HEK293 (cell line): ENCODE data around the gene HS1BP3.
A peak's percentile ranks its signal among the peaks of the same experiment; 100 is the strongest.

Experiments used
- CTCF ChIA-PET: fragments of 350-600 bp; formaldehyde crosslinking; extraction: SDS; loops from one replicate; lab custom pipeline; 2021; ENCODE audit warnings: antibody characterized with exemption; lab: Yijun Ruan, JAX
- POLR2A ChIA-PET: fragments of 300-600 bp; formaldehyde crosslinking; extraction: SDS; loops from one replicate; lab custom pipeline; 2020; ENCODE audit warnings: antibody characterized with exemption, inconsistent platforms; lab: Yijun Ruan, JAX
- H3K27ac ChIP-seq: fragments of 200-500 bp; sonication (Bioruptor generic); 2 replicates; pipeline ENCODE4 v1.5.1; 2014; ENCODE audit warnings: low read depth, low read length, control low read depth, inconsistent platforms; ENCODE audit errors: extremely low read depth
- H3K36me3 ChIP-seq, 2 experiments: fragments of 200-500 bp in 1 of 2; sonication (Bioruptor generic) in 1 of 2; 1 replicate in 1 of 2; 2 replicates in 1 of 2; pipeline ENCODE4 v1.5.1; 2014 to 2017; ENCODE audit warnings: inconsistent platforms in 2 of 2, low read length in 2 of 2; ENCODE audit not compliant: control insufficient read depth in 2 of 2, insufficient read depth in 1 of 2
- H3K4me1 ChIP-seq: fragments of 200-500 bp; sonication (Bioruptor generic); 2 replicates; pipeline ENCODE4 v1.5.1; 2014; ENCODE audit warnings: mild to moderate bottlenecking, low read length, inconsistent platforms; ENCODE audit not compliant: control insufficient read depth, insufficient read depth
- H3K4me3 ChIP-seq: 2 replicates; pipeline ENCODE4 v1.5.1; 2011; ENCODE audit warnings: low read depth, mild to moderate bottlenecking, control low read depth, low read length, moderate library complexity
- H3K9me3 ChIP-seq: fragments of 200-500 bp; sonication (Bioruptor generic); 2 replicates; pipeline ENCODE4 v1.5.1; 2014; ENCODE audit warnings: low read depth, low read length, inconsistent platforms; ENCODE audit not compliant: control insufficient read depth, insufficient read depth
- EGR2 ChIP-seq: fragments of 450-650 bp; formaldehyde crosslinking; IDR thresholded peaks from 2 replicates; pipeline ENCODE4 v1.5.1; 2016; ENCODE audit warnings: low read depth, missing biosample characterization, missing genetic modification characterization
- MZF1 ChIP-seq: fragments of 450-650 bp; formaldehyde crosslinking; IDR thresholded peaks from 2 replicates; pipeline ENCODE4 v1.5.1; 2017; ENCODE audit warnings: missing biosample characterization, missing genetic modification characterization, borderline replicate concordance
- SP3 ChIP-seq: fragments of 450-650 bp; formaldehyde crosslinking; IDR thresholded peaks from 2 replicates; pipeline ENCODE4 v1.5.1; 2016; ENCODE audit warnings: missing biosample characterization, missing genetic modification characterization
- YY2 ChIP-seq: fragments of 450-650 bp; formaldehyde crosslinking; IDR thresholded peaks from 2 replicates; pipeline ENCODE4 v1.5.1; 2016; ENCODE audit warnings: missing biosample characterization, missing genetic modification characterization
- ZFP37 ChIP-seq: fragments of 450-650 bp; formaldehyde crosslinking; IDR thresholded peaks from 2 replicates; pipeline ENCODE4 v1.5.1; 2016; ENCODE audit warnings: missing biosample characterization, missing genetic modification characterization
- ZIC2 ChIP-seq: fragments of 450-650 bp; formaldehyde crosslinking; IDR thresholded peaks from 2 replicates; pipeline ENCODE4 v1.5.1; 2016; ENCODE audit warnings: missing biosample characterization, missing genetic modification characterization
- ZNF341 ChIP-seq: fragments of 450-650 bp; formaldehyde crosslinking; IDR thresholded peaks from 2 replicates; pipeline ENCODE4; 2016; ENCODE audit warnings: low read depth, missing biosample characterization, missing genetic modification characterization
- ZNF600 ChIP-seq: fragments of 450-650 bp; formaldehyde crosslinking; IDR thresholded peaks from 2 replicates; pipeline ENCODE4 v1.5.1; 2016; ENCODE audit warnings: missing biosample characterization, missing genetic modification characterization
- ZNF610 ChIP-seq: fragments of 450-650 bp; formaldehyde crosslinking; IDR thresholded peaks from 2 replicates; pipeline ENCODE4 v1.5.1; 2016; ENCODE audit warnings: missing biosample characterization, missing genetic modification characterization, borderline replicate concordance
- ZNF629 ChIP-seq: fragments of 450-650 bp; formaldehyde crosslinking; IDR thresholded peaks from 2 replicates; pipeline ENCODE4 v1.5.1; 2017; ENCODE audit warnings: missing biosample characterization, missing genetic modification characterization
- ZNF670 ChIP-seq: fragments of 450-650 bp; formaldehyde crosslinking; IDR thresholded peaks from 2 replicates; pipeline ENCODE4 v1.5.1; 2016; ENCODE audit warnings: missing biosample characterization, missing genetic modification characterization, low read depth
- ZSCAN16 ChIP-seq: fragments of 450-650 bp; formaldehyde crosslinking; IDR thresholded peaks from 2 replicates; pipeline ENCODE4 v1.5.1; 2016; ENCODE audit warnings: missing biosample characterization, missing genetic modification characterization
- TF ChIP-seq, protein P1 (sequence below): fragments of 450-650 bp; formaldehyde crosslinking; IDR thresholded peaks from 2 replicates; pipeline ENCODE4 v1.5.1; 2016; ENCODE audit warnings: missing biosample characterization, missing genetic modification characterization
- TF ChIP-seq, protein P2 (sequence below): fragments of 450-650 bp; formaldehyde crosslinking; IDR thresholded peaks from 2 replicates; pipeline ENCODE4 v1.5.1; 2016; ENCODE audit warnings: missing biosample characterization, missing genetic modification characterization, low read depth

Gene HS1BP3

GRCh38 chr2:20676353-20677215 is 25.7 kb upstream of the HS1BP3 start:
- no peaks in the 10 kb centered on the region for H3K4me1 ChIP-seq
- no peak overlapping the region for H3K4me3 ChIP-seq
- TF ChIP-seq ZFP37 (tag by site-specific recombination), result no peak
- TF ChIP-seq MZF1, result no peak
- TF ChIP-seq ZNF600 (tag by site-specific recombination), result peak; percentile 42; the same call in 1 of the 2 replicates
- no peak for TF ChIP-seq ZSCAN16 (tag by site-specific recombination)
- no peak for TF ChIP-seq ZNF670 (tag by site-specific recombination)
- TF ChIP-seq ZNF629, result no peak
- no peak for TF ChIP-seq ZNF341 (tag by site-specific recombination)
- no peak for TF ChIP-seq ZNF610 (tag by site-specific recombination)
- TF ChIP-seq, protein P1, sequence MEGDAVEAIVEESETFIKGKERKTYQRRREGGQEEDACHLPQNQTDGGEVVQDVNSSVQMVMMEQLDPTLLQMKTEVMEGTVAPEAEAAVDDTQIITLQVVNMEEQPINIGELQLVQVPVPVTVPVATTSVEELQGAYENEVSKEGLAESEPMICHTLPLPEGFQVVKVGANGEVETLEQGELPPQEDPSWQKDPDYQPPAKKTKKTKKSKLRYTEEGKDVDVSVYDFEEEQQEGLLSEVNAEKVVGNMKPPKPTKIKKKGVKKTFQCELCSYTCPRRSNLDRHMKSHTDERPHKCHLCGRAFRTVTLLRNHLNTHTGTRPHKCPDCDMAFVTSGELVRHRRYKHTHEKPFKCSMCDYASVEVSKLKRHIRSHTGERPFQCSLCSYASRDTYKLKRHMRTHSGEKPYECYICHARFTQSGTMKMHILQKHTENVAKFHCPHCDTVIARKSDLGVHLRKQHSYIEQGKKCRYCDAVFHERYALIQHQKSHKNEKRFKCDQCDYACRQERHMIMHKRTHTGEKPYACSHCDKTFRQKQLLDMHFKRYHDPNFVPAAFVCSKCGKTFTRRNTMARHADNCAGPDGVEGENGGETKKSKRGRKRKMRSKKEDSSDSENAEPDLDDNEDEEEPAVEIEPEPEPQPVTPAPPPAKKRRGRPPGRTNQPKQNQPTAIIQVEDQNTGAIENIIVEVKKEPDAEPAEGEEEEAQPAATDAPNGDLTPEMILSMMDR (tag by site-specific recombination), result 0 out of 2 replicates have a peak, but pooled peaks have one; percentile 17
- no peak overlapping the region for H3K27ac ChIP-seq
- ChIA-PET POLR2A (no interaction called here), CTCF (interaction anchor here (0.6 to 7.4 kb wide), 14 partner anchors 9 to 646 kb away, joined by 3 to 60 read pairs (median 3); no protein-coding TSS in a partner anchor)
- peaks cover 0 to 69% of the 10 kb centered on the region in 2 experiments; a peak in 1 of 3 replicates for H3K36me3 ChIP-seq
- no peaks in the 10 kb centered on the region for H3K9me3 ChIP-seq

GRCh38 chr2:20675701-20676352 is 24.9 kb upstream of the HS1BP3 start:
- TF ChIP-seq ZIC2 (tag by site-specific recombination), result peak; percentile 43
- TF ChIP-seq, protein P2, sequence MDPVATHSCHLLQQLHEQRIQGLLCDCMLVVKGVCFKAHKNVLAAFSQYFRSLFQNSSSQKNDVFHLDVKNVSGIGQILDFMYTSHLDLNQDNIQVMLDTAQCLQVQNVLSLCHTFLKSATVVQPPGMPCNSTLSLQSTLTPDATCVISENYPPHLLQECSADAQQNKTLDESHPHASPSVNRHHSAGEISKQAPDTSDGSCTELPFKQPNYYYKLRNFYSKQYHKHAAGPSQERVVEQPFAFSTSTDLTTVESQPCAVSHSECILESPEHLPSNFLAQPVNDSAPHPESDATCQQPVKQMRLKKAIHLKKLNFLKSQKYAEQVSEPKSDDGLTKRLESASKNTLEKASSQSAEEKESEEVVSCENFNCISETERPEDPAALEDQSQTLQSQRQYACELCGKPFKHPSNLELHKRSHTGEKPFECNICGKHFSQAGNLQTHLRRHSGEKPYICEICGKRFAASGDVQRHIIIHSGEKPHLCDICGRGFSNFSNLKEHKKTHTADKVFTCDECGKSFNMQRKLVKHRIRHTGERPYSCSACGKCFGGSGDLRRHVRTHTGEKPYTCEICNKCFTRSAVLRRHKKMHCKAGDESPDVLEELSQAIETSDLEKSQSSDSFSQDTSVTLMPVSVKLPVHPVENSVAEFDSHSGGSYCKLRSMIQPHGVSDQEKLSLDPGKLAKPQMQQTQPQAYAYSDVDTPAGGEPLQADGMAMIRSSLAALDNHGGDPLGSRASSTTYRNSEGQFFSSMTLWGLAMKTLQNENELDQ (tag by site-specific recombination), result no peak
- TF ChIP-seq EGR2, result no peak
- peak; percentile 22; the same call in 1 of the 2 replicates for TF ChIP-seq SP3
- TF ChIP-seq, protein P1 (tag by site-specific recombination), result peak; percentile 11; the same call in 1 of the 2 replicates
- no peak for TF ChIP-seq YY2 (tag by site-specific recombination)
- no peak overlapping the region for H3K4me3 ChIP-seq
- ChIA-PET CTCF (interaction anchor here (0.7 to 7.4 kb wide), 9 partner anchors 8 to 287 kb away, joined by 3 to 60 read pairs (median 5); no protein-coding TSS in a partner anchor), POLR2A (interaction anchor here (0.5 kb wide), 1 partner anchor 17 kb away, joined by 6 read pairs; no protein-coding TSS in a partner anchor)
- H3K27ac ChIP-seq, result no peak overlapping the region
- H3K9me3 ChIP-seq, result no peaks in the 10 kb centered on the region
- H3K36me3 ChIP-seq, result peaks cover 0 to 73% of the 10 kb centered on the region in 2 experiments; a peak in 1 of 3 replicates
- H3K4me1 ChIP-seq, result no peaks in the 10 kb centered on the region
